Measurements from ENCODE around the gene NCOA7.
"Not testable (repeated sequence)": the region's sequence is repeated elsewhere in the genome, so short reads cannot be mapped to it uniquely, and the experiment has no call there.

NCOA7 gene

GRCh38 chr6:125944434-125944816 is 153.7 kb downstream of the NCOA7 start:
- peak; percentile 84 for DNase-seq (ENCODE audit: low read depth)
- no peak for TF ChIP-seq CTCF (conservative IDR thresholded peaks at IDR 0.05; ENCODE audit: low read depth, low read length)
- H3K4me3 ChIP-seq (ENCODE audit: low read depth, low read length): no peak overlapping the region

GRCh38 chr6:125944896-125945295 is 154.1 kb downstream of the NCOA7 start:
- H3K4me3 ChIP-seq (ENCODE audit: low read depth, low read length): no peak overlapping the region
- no peak for TF ChIP-seq CTCF (conservative IDR thresholded peaks at IDR 0.05; ENCODE audit: low read depth, low read length)

GRCh38 chr6:125945378-125946141 is 154.8 kb downstream of the NCOA7 start:
- TF ChIP-seq CTCF (conservative IDR thresholded peaks at IDR 0.05; ENCODE audit: low read depth, low read length): no peak
- H3K4me3 ChIP-seq (ENCODE audit: low read depth, low read length): no peak overlapping the region
- DNase-seq (ENCODE audit: low read depth): peak; percentile 58

More at GRCh38 chr6:125944896-125945295, 154.1 kb downstream of the NCOA7 start:
- DNase-seq (ENCODE audit: low read depth): no peak

GRCh38 chr6:125947615-125948014 is 156.9 kb downstream of the NCOA7 start:
- TF ChIP-seq CTCF (conservative IDR thresholded peaks at IDR 0.05; ENCODE audit: low read depth, low read length): no peak
- DNase-seq (ENCODE audit: low read depth): peak; percentile 41
- no peak overlapping the region for H3K4me3 ChIP-seq (ENCODE audit: low read depth, low read length)

GRCh38 chr6:125948455-125948854 is 157.7 kb downstream of the NCOA7 start:
- DNase-seq (ENCODE audit: low read depth): no peak
- TF ChIP-seq CTCF (conservative IDR thresholded peaks at IDR 0.05; ENCODE audit: low read depth, low read length): no peak
- no peak overlapping the region for H3K4me3 ChIP-seq (ENCODE audit: low read depth, low read length)

GRCh38 chr6:125949069-125949468 is 158.3 kb downstream of the NCOA7 start:
- DNase-seq (ENCODE audit: low read depth): no peak
- H3K4me3 ChIP-seq (ENCODE audit: low read depth, low read length): no peak overlapping the region
- TF ChIP-seq CTCF (conservative IDR thresholded peaks at IDR 0.05; ENCODE audit: low read depth, low read length): no peak

GRCh38 chr6:125950293-125950692 is 159.5 kb downstream of the NCOA7 start:
- DNase-seq (ENCODE audit: low read depth): peak; percentile 71

GRCh38 chr6:125950716-125951115 is 160.0 kb downstream of the NCOA7 start:
- H3K4me3 ChIP-seq (ENCODE audit: low read depth, low read length); DNase-seq (ENCODE audit: low read depth): not testable (repeated sequence)

More at GRCh38 chr6:125950293-125950692, 159.5 kb downstream of the NCOA7 start:
- TF ChIP-seq CTCF (conservative IDR thresholded peaks at IDR 0.05; ENCODE audit: low read depth, low read length): no peak
- no peak overlapping the region for H3K4me3 ChIP-seq (ENCODE audit: low read depth, low read length)
